CD4-positive, alpha-beta T cell treated with Interferon alpha-2 for 1 hour (primary cell): Measurements from ENCODE around the gene SLC10A3.
A peak's percentile ranks its signal among the peaks of the same experiment; 100 is the strongest.
"Not testable (repeated sequence)": the region's sequence is repeated elsewhere in the genome, so short reads cannot be mapped to it uniquely, and the experiment has no call there.

Experiments used
- DNase-seq, 2 donors: peaks; one replicate each; pipeline ENCODE4 v3.0.0-alpha.2; 2020 to 2022

Gene SLC10A3

GRCh38 chrX:154509455-154509854 is 19.0 kb upstream of the SLC10A3 start:
- DNase-seq: no peak

- DNase-seq: no peak
Observed at GRCh38 chrX:154508384-154508745, 17.9 kb upstream of the SLC10A3 start.

GRCh38 chrX:154507673-154508383 is 17.4 kb upstream of the SLC10A3 start:
- DNase-seq: no peak

- no peak for DNase-seq
Observed at GRCh38 chrX:154506483-154507332, 16.3 kb upstream of the SLC10A3 start.

- no peak for DNase-seq
Observed at GRCh38 chrX:154505734-154506133, 15.3 kb upstream of the SLC10A3 start.

- no peak for DNase-seq
Observed at GRCh38 chrX:154502989-154503388, 12.6 kb upstream of the SLC10A3 start.

GRCh38 chrX:154502098-154502497 is 11.7 kb upstream of the SLC10A3 start:
- DNase-seq: no peak

- not testable (repeated sequence) for DNase-seq
Observed at GRCh38 chrX:154501423-154501822, 11.0 kb upstream of the SLC10A3 start.

- DNase-seq: not testable (repeated sequence)
Observed at GRCh38 chrX:154496591-154497137, 6.2 kb upstream of the SLC10A3 start.

GRCh38 chrX:154495472-154495922 is 5.1 kb upstream of the SLC10A3 start:
- no peak for DNase-seq

- DNase-seq: no peak
Observed at GRCh38 chrX:154494715-154495114, 4.3 kb upstream of the SLC10A3 start.

GRCh38 chrX:154490021-154490413 is 412 bp downstream of the SLC10A3 start:
- DNase-seq: peak in 1 of 2 donors; percentile 37

GRCh38 chrX:154489182-154489581 is 1.2 kb downstream of the SLC10A3 start:
- DNase-seq: no peak

- no peak for DNase-seq
Observed at GRCh38 chrX:154488336-154489075, 1.9 kb downstream of the SLC10A3 start.

- no peak for DNase-seq
Observed at GRCh38 chrX:154487518-154488290, 2.7 kb downstream of the SLC10A3 start.

- peak; percentile 38 to 69 for DNase-seq
Observed at GRCh38 chrX:154486396-154487207, 3.8 kb downstream of the SLC10A3 start, which contains the start of gene UBL4A. Gene UBL4A (minus strand): TSS chrX:154486615. CDS start chrX:154486584, 31 bp downstream.

- peak in 1 of 2 donors; percentile 43 for DNase-seq
Observed at GRCh38 chrX:154486052-154486395, 4.4 kb downstream of the SLC10A3 start.

GRCh38 chrX:154485150-154486051 is 5.0 kb downstream of the SLC10A3 start:
- DNase-seq: no peak

- no peak for DNase-seq
Observed at GRCh38 chrX:154484255-154485149, 5.9 kb downstream of the SLC10A3 start.
